ENCODE measurements around the gene PVALB.

PVALB gene, protein sequence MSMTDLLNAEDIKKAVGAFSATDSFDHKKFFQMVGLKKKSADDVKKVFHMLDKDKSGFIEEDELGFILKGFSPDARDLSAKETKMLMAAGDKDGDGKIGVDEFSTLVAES

DNA sequence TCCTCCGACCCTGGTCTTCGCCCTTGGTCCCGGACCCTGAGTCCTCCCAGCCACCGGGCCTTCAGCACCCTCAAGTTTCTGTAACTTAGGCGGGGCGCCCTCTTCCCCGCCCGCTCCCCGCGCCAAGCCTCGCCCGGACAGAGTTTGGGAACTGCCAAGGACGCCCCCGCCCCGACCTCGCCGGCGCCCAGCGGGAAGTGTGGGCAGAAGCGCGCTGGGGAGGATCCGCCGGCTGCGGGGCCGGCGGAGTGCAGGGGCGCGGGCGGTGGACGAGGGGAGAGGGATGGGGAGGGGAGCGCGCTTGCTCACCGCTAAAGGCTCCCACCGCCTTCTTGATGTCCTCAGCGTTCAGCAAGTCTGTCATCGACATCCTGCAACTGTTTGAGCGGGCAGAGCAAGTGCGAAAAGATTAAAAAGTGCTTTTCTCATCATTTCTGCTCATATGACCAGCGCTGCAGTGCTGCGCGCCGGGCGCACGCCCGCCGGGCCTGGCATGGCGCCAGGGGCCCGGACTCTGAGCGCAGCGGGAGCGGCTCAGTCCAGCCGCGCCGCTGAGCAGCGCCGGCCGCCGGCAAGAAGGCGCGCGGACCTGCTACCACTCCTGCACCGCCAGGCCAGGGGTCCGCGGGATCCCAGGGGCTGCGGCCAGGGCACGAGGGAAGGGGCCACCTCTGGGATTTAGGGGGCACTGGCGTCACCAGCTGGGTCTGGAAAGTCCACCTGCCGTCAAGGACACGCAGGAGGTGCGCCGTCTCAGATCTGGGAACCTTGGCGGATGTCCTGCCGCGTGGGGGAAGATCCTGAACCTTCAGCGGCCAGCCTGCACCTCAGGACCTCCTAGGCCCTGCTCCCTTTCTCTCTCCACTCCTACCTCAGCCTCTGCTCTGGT, at the start of gene PVALB:
PVALB (minus strand) TSS at position 400 of the 889 bp plus-strand sequence; CDS start at position 370, 30 bp downstream.
- no peak for DNase-seq

DNA sequence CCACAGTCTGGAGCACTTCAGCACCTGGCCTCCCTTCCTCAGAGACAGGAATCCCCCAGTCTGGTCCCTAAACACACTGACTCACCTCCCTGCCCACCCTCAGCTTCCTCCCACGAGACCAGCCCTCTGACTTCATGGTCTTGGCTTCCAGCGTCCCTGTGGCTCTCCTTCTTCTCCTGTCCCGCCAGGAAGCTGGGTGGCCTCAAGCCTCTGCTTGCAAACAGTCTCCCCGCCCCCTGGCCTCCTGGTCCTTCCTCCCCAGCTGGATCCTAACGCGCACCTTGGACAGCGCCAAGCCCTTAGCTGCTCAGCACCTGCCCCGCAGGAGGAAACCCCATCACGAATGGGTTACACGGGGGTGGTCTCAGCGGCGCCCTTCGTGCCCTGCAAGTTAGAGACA, 48.5 kb upstream of the PVALB start:
- no peak for DNase-seq

DNA sequence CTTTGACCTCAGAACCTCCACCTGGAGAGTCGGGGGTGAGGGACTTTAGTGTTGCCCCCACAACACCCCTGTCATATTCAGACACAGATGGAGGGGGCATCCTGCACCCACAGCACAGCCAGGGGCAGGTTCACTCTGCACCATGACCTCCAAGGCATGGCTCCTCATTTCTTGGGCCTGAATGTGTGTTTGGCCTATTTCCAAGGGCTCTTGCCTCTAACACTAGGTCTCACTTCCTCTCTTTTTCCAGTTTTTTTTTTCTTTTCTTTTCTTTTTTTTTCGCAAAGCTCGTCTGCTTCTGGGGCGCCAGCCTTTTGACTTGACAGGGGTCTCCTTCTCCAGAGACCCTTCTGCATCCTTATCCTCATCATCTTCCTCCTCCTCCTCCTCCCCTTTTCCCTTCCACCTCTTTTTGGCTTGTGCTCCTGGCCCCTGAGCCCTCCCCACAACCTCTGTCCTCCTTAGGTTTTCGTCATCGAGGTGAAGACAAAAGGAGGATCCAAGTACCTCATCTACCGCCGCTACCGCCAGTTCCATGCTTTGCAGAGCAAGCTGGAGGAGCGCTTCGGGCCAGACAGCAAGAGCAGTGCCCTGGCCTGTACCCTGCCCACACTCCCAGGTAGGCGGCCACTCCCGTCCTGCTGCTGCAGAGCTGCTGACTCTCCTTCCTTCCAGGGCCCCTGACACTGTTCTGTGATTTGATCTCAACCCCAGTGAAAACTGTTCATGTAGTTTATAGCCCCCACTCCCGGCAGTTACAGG, 47.8 kb upstream of the PVALB start:
- no peak for DNase-seq

DNA sequence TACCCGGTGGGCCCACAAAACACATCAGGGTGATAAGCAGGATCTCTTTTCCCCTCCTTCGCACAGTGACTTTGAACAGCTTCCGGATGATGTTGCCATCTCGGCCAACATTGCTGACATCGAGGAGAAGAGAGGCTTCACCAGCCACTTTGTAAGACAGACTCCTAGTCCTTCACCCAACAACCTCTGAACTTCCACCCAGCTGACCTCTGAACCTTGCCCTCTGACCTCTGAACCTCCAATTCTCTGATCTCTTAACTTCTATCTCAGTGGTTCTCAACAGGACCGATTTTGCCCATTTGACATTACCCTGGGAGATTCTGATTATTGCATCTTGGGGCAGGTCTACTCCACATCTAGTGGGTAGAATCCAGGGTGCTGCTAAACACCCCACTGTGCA, 47.1 kb upstream of the PVALB start:
- DNase-seq, result no peak

DNA sequence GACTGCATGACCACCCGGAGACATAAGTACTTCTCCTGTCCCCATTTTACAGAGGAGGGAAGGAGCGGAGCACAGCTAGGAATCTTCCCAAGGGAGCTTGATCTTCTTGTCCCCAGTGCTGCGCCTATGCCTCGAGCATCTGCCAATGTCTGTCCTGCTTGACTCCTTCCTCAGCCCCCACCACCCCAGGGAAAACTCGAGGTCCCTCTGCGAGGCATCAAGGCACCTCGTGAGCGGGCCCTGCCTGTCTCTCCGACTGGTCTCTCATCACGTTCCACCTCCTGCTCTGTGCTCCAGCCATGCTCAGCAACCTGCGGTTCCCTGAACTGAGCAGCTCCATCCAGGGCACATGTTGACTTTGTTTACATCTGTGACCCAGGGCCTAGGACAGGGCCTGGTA, 46.4 kb upstream of the PVALB start:
- no peak for DNase-seq

DNA sequence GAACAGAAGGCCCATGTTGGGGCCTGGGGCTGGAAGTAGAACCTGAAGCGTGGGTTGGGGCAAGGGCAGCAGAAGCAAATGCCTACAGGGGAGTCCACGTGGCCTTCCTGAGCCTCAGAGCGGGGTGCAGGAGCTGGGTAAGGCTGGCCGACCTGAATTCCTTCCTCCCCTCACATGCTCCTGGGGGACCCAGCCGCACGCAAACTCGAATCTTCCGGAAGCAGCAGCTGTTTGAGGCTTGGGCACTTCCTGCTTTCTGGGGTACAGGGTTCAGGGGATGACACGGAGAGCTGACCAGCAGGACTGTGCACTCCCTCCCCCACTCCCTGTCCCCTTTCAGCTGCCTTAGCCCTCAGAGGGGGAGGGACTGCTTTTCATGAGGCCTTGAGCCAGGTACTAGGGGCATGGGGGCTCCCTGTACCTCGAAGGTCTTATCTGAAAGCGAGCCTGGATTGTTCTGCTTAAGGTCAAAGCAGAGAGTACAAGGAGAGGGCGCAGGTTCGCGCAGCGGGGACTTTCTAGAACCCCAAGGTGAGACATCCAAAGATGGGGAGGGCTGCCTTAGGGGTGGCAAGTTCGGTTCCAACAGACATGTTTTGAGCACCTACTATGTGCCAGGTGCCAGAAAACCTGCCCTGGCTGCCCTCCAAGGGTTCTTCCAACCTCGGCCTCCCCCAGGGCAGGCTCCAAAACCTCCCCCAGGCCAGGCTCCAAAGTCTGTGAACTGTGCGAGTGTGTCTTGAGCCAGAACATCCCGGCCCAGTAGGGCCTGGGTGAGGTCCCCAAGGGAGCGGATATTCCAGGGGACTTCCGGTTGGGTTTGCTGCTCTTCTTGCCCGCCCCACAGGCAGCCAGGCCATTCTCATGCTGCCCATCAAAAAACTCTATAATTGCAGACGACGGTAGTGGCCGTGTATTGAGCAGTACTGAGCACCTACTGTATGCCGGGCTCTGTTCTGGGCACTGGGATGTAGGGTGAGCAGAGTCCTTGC, 45.7 kb upstream of the PVALB start:
- DNase-seq, result peak in 1 of 2 donors; percentile 24

DNA sequence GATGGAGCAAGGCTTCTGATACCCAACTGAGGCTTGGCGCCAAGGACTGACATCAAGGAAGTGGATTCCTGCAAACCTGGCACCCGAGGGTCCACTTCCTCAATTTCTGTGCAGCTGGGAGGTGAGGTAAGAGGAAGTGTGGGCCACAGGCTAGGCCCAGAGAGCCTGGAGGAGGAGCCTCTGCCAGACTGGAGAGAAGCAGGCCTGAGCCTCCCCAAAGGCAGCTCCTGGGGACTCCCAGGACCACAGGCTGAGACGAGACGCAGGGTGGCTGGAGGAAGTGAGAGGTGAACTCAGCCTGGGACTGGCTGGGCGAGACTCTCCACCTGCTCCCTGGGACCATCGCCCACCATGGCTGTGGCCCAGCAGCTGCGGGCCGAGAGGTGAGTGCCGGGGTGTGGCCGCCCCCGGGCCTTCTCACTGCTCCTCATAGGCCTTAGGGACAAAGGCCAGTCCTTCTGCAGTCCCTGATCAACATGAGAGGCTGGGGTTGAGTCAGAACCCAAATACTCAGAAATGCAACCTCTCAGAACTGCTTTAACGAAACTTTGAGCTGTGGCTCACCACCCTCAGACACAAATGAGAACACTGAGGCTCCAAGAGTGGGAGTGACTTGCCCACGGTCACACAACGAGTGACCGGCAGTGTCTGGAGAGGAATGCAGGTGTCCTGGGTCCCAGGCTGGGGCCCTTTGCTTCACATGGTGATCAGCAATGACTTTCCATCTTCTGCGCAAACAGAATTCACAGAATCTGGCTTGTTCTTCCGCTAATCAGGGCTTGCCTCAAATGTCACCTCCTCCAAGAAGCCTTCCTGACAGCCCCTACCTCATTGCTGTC, 44.2 kb upstream of the PVALB start, which contains the start of gene NCF4:
NCF4 (plus strand) TSS at position 186 of the 839 bp plus-strand sequence; CDS start at position 352, 166 bp downstream.
- peak; percentile 57 to 82 for DNase-seq

DNA sequence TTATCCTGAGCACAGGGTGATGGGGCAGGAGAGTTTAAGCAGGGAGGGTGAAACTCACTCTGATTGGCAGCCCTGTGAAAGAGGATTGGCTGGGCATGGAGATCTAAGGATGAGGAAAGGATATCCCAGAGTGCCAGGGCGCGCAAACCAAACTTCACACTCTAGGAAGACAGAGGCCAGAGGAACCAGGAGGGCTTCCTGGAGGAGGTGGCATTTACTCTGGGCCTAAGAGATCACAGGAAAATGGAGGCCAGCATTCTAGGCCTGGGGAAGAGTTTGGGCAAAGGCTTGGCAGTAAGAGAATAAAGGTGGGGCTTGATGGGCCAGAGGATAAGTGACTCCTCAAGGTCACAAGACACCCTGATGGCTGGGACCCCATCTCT, 43.6 kb upstream of the PVALB start:
- DNase-seq, result no peak

DNA sequence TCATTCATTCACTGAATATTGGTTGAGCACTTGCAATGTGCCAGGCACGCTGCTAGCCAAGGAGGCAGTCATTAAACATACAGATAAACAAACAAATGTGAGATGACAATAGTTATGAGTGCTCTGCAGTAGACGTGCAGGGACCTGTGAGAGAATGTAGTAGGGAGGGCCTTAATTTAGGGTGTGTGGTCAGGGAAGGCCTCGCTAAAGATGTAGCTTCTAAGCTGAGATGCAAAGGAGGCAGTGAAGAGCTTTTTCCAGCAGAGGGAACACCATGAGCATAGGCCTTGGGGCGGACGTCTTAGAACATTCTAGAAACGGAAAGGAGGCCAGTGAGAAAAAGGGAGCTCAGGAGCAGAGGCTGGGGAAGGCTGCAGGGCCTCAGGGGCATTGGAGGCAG, 43.2 kb upstream of the PVALB start:
- DNase-seq, result no peak

DNA sequence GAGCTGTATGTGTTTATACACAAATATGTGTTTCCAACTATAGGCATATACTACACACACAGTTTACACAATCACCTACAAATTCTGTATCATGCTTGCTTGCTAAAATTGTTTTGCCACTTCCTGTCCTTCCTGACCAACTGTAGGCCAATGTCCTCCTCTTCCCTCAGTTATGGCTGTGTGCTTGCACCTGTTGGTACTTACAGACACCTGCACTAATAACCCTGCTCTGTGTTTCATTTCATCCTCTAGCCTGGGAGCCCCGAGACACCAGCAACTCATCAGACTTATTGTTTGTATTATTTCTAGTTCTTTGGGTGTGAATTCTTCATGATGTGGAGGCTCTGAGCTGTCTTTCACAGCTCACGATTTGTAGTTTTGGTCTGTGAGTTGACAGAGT, 42.1 kb upstream of the PVALB start:
- no peak for DNase-seq

DNA sequence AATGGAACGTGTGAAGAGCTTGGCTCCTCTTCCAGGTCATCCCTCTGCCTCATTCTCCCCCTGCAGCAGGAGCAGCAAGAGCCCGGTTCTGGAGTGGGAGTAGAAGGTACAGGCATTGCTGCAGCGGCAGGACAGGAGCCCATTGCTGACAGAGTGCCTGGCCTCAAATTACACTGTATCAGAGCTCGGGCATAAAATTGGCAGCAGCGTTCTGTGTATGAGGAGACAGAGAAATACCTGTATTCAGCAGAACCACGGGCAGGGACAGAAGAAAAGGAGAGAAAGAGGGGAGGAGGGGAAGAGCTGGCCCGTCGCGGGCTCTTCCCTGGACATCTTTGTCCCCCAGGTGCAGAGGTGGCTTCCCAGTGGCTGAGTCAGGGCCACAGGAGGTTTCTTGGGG, 41.3 kb upstream of the PVALB start:
- DNase-seq, result no peak

DNA sequence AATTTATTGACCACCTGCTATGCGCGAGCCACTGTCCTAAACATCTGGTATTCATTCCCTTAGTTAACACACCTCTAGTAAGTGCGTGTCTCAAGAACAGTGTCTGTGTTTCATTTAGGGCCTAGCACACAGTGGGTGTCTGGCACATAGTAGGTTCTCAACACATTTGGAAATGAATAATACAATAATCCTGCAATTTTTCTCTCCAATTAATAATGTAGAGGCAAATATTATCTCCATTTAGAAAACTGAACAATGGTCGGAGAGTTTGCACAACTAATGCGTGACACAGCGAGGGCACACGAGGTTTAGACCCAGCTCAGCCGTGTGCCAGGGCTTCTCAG, 39.9 kb upstream of the PVALB start:
- no peak for DNase-seq

DNA sequence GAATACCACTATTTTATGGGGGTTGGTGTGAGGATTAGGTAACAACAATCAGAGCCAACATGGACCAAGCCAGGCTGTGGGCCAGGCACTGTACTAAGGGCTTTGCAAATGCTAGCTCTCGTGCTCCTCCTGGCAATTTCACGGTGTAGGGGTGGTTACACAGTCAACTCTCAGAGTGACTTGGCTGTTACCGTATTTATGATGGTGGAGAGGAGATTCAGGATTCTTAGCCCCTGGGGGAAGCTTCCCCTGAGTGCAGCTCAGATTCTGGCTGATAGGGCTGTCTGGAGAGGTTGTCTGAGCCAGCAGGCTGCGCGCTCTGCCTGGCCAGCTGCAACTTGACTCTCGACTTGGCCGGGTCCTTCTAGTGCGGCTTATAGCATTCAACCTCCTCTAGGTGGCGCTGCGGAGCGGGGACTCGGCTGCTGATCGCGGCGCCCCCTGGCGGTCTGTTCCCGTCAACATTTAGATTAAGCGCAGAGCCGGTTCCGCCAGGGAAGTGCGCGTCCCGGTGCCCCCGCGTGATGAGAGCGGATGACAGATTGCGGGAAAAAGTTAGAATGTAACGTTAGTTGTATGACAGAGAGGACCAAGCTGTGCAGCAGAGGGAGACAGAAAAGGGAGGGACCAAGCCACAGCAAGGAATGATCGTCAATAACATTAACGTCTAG, 39.4 kb upstream of the PVALB start:
- DNase-seq, result peak; percentile 86 to 92

DNA sequence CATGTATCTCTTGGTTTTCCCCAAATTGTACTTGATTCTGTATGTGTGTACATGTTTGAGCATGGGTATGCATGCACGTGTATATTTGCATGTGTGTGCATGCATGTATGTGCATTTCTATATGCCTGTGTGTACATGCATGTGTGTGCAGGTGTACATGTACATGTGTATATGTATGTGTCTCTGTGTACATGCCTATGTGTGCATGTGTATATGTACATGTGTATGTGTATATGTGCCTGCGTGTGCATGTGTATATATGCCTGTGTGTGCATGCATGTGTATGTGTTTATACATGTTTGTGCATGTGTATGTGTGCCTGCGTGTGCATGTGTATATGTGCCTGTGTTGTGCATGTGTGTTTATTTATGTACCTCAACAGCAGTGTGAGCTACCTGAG, 38.6 kb upstream of the PVALB start:
- DNase-seq, result no peak

DNA sequence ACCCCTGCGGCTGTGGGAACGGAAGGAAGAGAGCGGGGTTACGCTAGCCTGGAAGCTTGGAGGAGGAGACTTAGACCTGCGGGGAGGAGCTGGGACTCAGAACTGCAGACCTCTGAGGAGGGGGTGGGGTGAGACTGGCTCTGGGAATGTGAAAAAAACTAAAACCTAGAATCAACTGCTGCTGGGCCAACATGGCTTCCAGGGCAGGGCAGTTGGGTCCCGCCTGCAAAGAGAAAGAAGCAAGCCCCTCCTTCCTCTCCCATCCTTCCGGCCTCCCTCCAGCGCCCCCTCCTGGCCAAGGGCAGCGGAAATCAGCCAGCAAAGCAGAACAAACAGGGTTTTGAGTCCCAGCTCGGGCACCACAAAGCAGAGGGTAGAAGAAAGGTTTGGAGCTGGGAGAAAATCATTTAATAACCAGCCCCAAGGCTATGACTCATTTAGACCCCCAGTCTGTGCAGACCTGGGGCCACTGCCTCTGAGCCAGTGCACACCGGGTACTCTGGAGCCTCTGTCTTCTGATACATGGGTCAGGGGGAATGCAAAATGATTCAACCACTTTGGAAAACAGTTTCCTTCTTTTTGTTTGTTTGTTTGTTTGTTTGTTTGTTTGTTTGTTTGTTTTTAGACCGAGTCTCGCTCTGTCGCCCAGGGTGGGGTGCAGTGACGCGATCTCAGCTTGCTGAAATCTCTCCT, 36.7 kb upstream of the PVALB start:
- DNase-seq, result peak; percentile 85 to 91

DNA sequence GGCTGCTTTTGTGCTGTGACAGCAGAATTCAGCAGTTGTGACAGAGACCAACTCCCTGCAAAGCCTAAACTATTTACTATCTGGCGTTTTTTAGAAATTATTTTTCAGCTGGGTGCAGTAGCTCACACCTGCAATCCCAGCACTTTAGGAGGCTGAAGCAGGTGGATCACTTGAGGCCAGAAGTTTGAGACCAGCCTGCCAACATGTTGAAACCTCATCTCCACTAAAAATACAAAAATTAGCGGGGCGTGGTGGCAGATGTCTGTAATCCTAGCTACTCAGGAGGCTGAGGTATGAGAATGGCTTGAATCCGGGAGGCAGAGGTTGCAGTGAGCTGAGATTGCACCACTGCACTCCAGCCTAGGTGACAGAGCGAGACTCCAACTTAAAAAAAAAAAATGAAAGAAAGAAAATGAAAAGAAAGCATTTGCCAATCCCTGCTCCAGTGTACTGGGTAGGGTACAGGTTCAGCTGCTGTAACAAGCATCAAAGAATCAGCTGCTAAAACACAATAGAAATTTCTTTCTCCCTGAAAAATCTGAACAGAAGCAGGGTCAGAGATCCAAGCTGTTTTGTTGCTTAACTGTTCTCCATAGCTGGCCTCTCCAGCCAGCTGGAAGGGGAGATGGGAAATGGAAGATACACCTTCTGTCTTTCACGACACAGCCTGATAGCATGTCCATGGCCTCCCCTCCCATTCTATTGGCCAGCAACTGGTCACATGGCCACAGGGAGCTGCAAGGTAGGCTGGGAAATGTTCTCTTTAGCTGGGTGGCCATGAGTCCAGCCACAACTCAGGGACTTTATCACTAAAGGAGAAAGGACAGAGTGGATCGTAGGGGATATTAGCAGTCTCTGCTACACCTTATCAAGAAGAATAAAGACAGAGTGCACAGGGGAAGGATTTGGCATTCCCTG, 35.5 kb upstream of the PVALB start:
- DNase-seq, result no peak

DNA sequence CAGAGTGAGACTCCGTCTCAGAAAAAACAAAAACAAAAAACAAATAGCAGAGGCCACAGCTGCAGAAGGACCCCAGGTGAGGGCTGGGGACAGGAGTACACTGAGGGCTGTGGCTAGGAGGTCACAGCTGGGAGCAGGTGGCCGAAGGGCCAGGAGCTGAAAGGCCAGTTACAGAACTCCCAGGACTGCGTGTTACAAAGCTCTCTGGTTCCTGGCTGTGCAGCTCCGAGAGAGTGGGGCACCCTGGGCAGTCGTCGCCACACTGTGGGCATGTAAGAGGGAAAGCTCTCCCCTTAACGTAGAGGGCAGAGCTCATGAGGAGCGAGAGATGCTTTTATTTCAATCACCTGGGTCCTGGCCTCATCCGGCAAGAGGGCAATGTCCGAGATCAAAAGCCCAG, 33.8 kb upstream of the PVALB start:
- no peak for DNase-seq

DNA sequence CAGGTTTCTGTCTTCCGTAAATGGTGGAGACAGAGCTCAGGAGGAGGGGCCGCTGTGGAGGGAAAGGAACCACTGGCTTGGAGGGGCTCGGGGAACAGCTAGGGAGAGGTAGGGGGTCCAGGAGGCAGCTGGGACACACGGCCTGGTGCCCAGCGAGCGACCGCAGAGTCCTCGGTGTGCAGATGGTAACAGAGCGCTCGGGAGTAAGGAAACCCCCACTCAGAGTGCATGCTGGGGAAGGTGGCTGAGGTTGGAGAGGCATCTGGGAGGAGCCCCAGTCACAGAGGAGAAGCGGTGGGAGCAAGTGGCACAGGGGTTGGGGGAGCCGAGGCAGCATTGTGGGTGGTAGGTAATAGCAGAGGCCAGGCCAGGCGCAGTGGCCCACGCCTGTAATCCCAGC, 33.2 kb upstream of the PVALB start:
- DNase-seq, result no peak

DNA sequence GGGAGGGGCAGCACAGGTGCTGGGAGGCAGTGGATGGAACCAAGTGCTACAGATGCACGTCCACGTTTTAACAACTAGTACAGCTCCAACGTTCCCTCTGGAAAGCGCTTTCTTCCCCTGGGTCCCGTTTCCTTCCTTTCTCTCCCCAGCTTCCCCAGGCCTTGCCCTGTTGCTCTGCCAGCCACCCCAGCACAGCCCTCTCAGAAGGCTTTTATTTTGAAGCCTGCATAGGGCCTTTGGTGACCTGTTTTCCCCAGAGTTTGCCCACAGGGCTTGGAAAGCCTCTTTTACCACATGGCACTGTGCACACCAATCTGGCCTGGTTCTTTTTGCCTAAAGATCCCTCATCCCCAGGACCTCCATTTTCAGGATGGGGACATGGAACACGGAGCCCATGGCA, 30.1 kb upstream of the PVALB start:
- DNase-seq, result no peak
